Upper lobe of right lung (tissue), 1 donor: ENCODE measurements around the gene TRDN. TPM values are rescaled to one million over a fixed set of nuclear protein-coding genes. Genes with fewer than 3 reads are reported as not detected.

ENCODE experiments used
- ATAC-seq: fragments of 200-7000 bp; cut with Tn5 transposase; one replicate; pipeline ENCODE4 v1.9.1; 2020; ENCODE audit warnings: mild to moderate bottlenecking, moderate library complexity
- DNase-seq: peaks from one replicate; pipeline ENCODE4 v3.0.0-alpha.2; 2020
- H3K27ac ChIP-seq: fragments of 200-600 bp; one replicate; pipeline ENCODE4 v1.8.0; 2022
- H3K27me3 ChIP-seq: fragments of 200-600 bp; one replicate; pipeline ENCODE4 v1.8.0; 2022; ENCODE audit warnings: mild to moderate bottlenecking
- H3K36me3 ChIP-seq: fragments of 200-600 bp; one replicate; pipeline ENCODE4 v1.8.0; 2022
- H3K4me1 ChIP-seq: fragments of 200-600 bp; one replicate; pipeline ENCODE4 v1.8.0; 2022
- H3K4me3 ChIP-seq: fragments of 200-600 bp; one replicate; pipeline ENCODE4 v1.8.0; 2022; ENCODE audit warnings: mild to moderate bottlenecking
- H3K9me3 ChIP-seq: fragments of 200-600 bp; one replicate; pipeline ENCODE4 v1.8.0; 2022
- intact Hi-C: fragments of 100-400 bp; cut with DNase I; formaldehyde crosslinking; loops from one replicate; pipeline ENCODE4 v1.11.0; 2022
- total RNA-seq: library from RNA; stranded (reverse); fragmentation: NEBNext Ultra II Directional; extraction: Animal tissue kit (Norgen Biotek cat#: 25700); gene quantifications from one replicate; pipeline ENCODE4 v1.2.1, GENCODE V29; 2021
- TF ChIP-seq, protein P1 (sequence below): fragments of 200-600 bp; IDR thresholded peaks from one replicate; pipeline ENCODE4 v1.8.0; 2022; ENCODE audit warnings: antibody characterized with exemption
- donor health status: DM: no; HTN: yes; CAD: no; lungs with severe emphysema.

The TRDN gene
- total RNA-seq, 1 donor from 2014 or later: not detected

DNA sequence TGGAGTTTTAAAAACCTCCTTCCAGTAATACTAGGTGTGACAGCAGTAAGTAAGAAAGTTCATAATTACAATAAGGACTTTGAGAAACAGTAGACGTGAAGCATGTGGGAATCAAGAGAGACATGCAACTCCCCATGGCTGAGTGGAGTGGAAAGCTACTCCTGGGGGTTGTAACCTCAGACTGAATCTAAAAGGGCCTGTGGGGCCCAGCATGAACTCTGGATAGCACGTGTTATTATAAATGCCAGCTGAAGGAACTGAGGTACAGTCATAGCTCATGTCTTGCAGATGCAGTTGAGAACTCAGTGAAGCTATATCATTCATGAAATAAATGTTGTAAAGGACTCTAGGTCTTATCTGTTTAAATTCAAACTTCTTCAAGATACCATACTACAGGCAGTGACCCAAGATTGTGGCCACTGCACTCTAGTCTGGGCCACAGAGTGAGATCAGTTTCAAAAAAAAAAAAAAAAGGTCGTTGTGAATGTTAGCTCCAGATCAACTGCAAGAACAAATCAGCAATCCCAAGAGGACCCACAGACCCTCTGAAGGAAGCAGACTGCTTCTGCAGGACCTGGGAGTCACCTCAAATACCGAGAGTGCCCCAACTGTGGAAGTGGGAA lies 189.3 kb downstream of the TRDN start:
- H3K36me3 ChIP-seq: no peaks in the 10 kb centered on the region
- H3K27ac ChIP-seq: no peak overlapping the region
- ATAC-seq: no peak
- no peak overlapping the region for H3K4me3 ChIP-seq
- no peaks in the 10 kb centered on the region for H3K4me1 ChIP-seq
- intact Hi-C loops: no loop called here
- no peaks in the 10 kb centered on the region for H3K27me3 ChIP-seq
- DNase-seq: no peak
- H3K9me3 ChIP-seq: no peaks in the 10 kb centered on the region
- TF ChIP-seq, protein P1, sequence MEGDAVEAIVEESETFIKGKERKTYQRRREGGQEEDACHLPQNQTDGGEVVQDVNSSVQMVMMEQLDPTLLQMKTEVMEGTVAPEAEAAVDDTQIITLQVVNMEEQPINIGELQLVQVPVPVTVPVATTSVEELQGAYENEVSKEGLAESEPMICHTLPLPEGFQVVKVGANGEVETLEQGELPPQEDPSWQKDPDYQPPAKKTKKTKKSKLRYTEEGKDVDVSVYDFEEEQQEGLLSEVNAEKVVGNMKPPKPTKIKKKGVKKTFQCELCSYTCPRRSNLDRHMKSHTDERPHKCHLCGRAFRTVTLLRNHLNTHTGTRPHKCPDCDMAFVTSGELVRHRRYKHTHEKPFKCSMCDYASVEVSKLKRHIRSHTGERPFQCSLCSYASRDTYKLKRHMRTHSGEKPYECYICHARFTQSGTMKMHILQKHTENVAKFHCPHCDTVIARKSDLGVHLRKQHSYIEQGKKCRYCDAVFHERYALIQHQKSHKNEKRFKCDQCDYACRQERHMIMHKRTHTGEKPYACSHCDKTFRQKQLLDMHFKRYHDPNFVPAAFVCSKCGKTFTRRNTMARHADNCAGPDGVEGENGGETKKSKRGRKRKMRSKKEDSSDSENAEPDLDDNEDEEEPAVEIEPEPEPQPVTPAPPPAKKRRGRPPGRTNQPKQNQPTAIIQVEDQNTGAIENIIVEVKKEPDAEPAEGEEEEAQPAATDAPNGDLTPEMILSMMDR: no peak

DNA sequence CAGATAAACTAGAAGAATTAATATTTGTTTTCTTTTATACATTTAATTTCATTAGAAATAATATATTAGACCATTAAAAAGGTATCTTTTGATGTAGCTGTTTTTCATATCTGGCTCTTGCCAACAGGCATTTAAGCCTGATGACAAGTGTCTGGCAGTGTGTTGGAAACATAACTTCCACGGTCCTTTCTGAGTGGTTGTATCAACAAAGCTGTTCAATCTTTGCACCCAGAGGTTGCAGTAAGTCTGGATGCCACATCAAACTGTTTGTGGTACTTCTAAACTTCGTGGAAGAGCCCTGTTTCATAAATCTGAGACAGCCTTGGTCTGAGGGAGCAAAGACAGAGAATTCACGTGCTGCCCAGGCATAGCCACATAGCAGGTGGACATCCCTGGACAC lies 197.4 kb downstream of the TRDN start:
- TF ChIP-seq, protein P1: no peak
- DNase-seq (no peak), ATAC-seq (no peak)
- no peaks in the 10 kb centered on the region for H3K4me1 ChIP-seq
- no peak overlapping the region for H3K4me3 ChIP-seq
- intact Hi-C loops: no loop called here
- no peaks in the 10 kb centered on the region for H3K9me3 ChIP-seq
- no peaks in the 10 kb centered on the region for H3K36me3 ChIP-seq
- H3K27ac ChIP-seq: no peak overlapping the region
- H3K27me3 ChIP-seq: no peaks in the 10 kb centered on the region

GRCh38 chr6:123434186-123434585 lies 202.6 kb downstream of the TRDN start:
- Histone ChIP-seq H3K4me3 (no peak overlapping the region), H3K9me3 (no peaks in the 10 kb centered on the region), H3K4me1 (no peaks in the 10 kb centered on the region), H3K27me3 (no peaks in the 10 kb centered on the region), H3K36me3 (no peaks in the 10 kb centered on the region), H3K27ac (no peak overlapping the region)
- TF ChIP-seq, protein P1: no peak
- ATAC-seq: no peak
- DNase-seq: no peak
- intact Hi-C loops: no loop called here

DNA sequence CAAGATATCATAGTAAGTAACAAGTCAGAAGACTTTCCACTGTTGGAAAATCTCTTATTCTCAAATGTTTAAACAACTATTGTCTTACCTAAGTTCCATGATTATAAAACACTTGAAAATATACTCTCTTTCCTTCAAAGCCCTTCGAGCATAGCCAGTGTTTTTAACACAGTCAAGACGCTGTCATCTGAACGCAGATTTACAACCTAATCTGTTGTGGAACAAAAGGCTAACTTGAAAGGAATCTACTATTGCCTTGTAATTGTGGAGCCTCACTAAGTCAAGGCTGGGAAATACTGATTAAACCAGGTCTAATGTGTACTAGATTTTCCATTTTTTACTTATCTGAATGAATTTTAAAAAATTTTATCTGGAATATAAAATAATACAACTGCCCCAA lies 205.8 kb downstream of the TRDN start:
- no peaks in the 10 kb centered on the region for H3K36me3 ChIP-seq
- no peak for ATAC-seq
- no peak overlapping the region for H3K4me3 ChIP-seq
- TF ChIP-seq, protein P1: no peak
- H3K9me3 ChIP-seq: no peaks in the 10 kb centered on the region
- no peaks in the 10 kb centered on the region for H3K27me3 ChIP-seq
- H3K27ac ChIP-seq: no peak overlapping the region
- no peak for DNase-seq
- intact Hi-C loops: no loop called here
- H3K4me1 ChIP-seq: no peaks in the 10 kb centered on the region

DNA sequence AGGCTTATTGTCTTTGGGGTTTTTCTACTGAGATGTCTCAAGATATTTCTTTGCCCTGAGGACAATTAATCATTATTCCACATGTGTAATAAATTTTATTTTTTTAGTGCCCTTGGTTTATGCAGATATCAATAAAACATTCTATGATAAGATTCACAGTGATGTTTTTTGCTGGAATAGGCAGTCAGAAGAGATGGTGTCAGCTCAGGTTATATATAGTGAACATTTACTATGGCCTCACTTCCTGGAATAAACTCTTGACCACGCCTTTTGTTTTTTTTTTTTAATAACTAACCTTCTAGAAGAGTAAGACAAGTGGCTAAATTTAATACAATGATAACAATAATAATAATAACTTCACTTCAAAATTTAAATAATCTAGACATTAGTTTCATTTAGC lies 209.7 kb downstream of the TRDN start:
- no peaks in the 10 kb centered on the region for H3K9me3 ChIP-seq
- no peak overlapping the region for H3K27ac ChIP-seq
- ATAC-seq (no peak), DNase-seq (no peak)
- H3K4me1 ChIP-seq: no peaks in the 10 kb centered on the region
- no peaks in the 10 kb centered on the region for H3K27me3 ChIP-seq
- TF ChIP-seq, protein P1: no peak
- no peaks in the 10 kb centered on the region for H3K36me3 ChIP-seq
- no peak overlapping the region for H3K4me3 ChIP-seq
- intact Hi-C loops: no loop called here

GRCh38 chr6:123423130-123423529 lies 213.6 kb downstream of the TRDN start:
- H3K9me3 ChIP-seq: no peaks in the 10 kb centered on the region
- intact Hi-C loops: no loop called here
- H3K36me3 ChIP-seq: no peaks in the 10 kb centered on the region
- DNase-seq: no peak
- no peaks in the 10 kb centered on the region for H3K4me1 ChIP-seq
- no peak overlapping the region for H3K27ac ChIP-seq
- H3K27me3 ChIP-seq: no peaks in the 10 kb centered on the region
- TF ChIP-seq, protein P1: no peak
- no peak overlapping the region for H3K4me3 ChIP-seq
- no peak for ATAC-seq
